Activated naive CD4-positive, alpha-beta T cell treated with anti-CD3 and anti-CD28 coated beads for 36 hours (primary cell): ENCODE measurements around the gene CTLA4. TPM values are rescaled to one million over a fixed set of nuclear protein-coding genes. Genes with fewer than 3 reads are reported as not detected.

Experiments
- CTCF ChIA-PET: fragments of 350-600 bp; sonication (Branson Sonifier 250); formaldehyde crosslinking; loops from one replicate; lab custom pipeline; 2021; ENCODE audit warnings: antibody characterized with exemption; lab: Charles Lee
- DNase-seq: peaks from one replicate; pipeline ENCODE4 v3.0.0-alpha.2; 2020
- H3K27ac Mint-ChIP-seq: one replicate; pipeline ENCODE4 v1.8.0; 2021; ENCODE audit warnings: mild to moderate bottlenecking, mixed read lengths
- H3K27me3 Mint-ChIP-seq: one replicate; pipeline ENCODE4 v1.8.0; 2021; ENCODE audit warnings: low read depth, mixed read lengths
- H3K36me3 Mint-ChIP-seq: one replicate; pipeline ENCODE4 v1.8.0; 2021; ENCODE audit warnings: low read depth, mixed read lengths
- H3K4me1 Mint-ChIP-seq: one replicate; pipeline ENCODE4 v1.8.0; 2021; ENCODE audit warnings: low read depth, mixed read lengths
- H3K4me3 Mint-ChIP-seq: one replicate; pipeline ENCODE4 v1.8.0; 2021; ENCODE audit warnings: mild to moderate bottlenecking, moderate library complexity, mixed read lengths
- H3K9me3 Mint-ChIP-seq: one replicate; pipeline ENCODE4 v1.8.0; 2021; ENCODE audit warnings: mixed read lengths
- intact Hi-C: fragments of 100-400 bp; cut with micrococcal nuclease; formaldehyde crosslinking; loops from one replicate; pipeline ENCODE4 v1.15.1; 2023
- total RNA-seq, 2 experiments: library from RNA; stranded (reverse); gene quantifications; one replicate each; pipeline ENCODE4 v1.2.3, GENCODE V29; 2021

The CTLA4 gene
- total RNA-seq, 2 experiments from 2014 or later: 65.2 to 69.7 TPM

DNA sequence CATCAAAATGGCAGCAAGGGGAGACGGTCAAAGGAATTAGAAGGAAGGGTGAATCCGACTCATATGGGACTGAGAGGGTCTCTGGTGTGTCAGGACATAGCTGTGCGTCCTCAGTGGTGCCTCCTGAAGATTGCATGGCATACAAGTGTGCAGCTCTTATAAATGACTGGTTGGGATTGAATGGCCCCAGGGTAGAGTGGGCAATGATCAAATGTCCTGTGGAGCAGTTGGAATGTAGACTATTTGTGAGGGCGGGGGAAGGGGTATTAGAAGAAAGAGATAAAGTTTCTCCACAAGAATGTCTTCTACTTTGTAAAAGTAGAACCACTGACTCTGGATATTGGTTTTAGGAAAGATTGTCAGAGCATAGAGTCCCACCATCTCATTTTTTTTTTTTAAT, 24.6 kb downstream of the CTLA4 start:
- Mint-ChIP-seq H3K27me3 (no peaks in the 10 kb centered on the region), H3K4me3 (no peak overlapping the region), H3K36me3 (no peaks in the 10 kb centered on the region), H3K4me1 (peaks cover 67% of the 10 kb centered on the region), H3K27ac (peak overlapping the region; percentile 34), H3K9me3 (no peaks in the 10 kb centered on the region)
- CTCF ChIA-PET: interaction anchor here (0.6 to 2.2 kb wide), 3 partner anchors 22 to 360 kb away, joined by 3 to 6 read pairs (median 3); no protein-coding TSS in a partner anchor
- DNase-seq: no peak
- intact Hi-C loops: loop anchor here (5.0 to 10.0 kb wide), 2 partner anchors 410 to 877 kb away; partner anchors contain the start of gene NBEAL1

DNA sequence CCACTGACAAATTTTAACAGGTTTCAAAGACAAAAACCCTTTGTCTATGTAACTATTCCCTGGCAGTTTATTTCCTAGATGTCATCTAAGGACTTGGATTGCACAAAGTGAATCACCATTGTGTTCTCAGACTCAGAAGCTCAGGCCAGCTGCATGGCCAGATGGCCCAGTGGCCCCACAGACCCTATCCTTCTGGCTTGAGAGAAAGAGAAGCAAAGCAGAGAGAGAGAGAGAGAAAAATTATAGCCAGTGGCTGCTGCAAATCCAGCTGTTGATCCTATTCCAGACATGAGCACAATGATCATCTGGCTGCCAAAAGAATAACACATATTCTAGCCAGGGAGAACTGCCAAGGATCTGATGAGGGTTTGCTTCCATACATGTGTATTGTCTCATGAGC, 25.8 kb downstream of the CTLA4 start:
- CTCF ChIA-PET: interaction anchor here (2.0 to 2.2 kb wide), 2 partner anchors 24 to 32 kb away, joined by 5 to 6 read pairs; no protein-coding TSS in a partner anchor
- Mint-ChIP-seq H3K27ac (no peak overlapping the region), H3K9me3 (no peaks in the 10 kb centered on the region), H3K27me3 (no peaks in the 10 kb centered on the region), H3K36me3 (no peaks in the 10 kb centered on the region), H3K4me1 (peaks cover 67% of the 10 kb centered on the region), H3K4me3 (no peak overlapping the region)
- no peak for DNase-seq
- intact Hi-C loops: loop anchor here (5.0 to 10.0 kb wide), 2 partner anchors 411 to 879 kb away; partner anchors contain the start of gene NBEAL1

DNA sequence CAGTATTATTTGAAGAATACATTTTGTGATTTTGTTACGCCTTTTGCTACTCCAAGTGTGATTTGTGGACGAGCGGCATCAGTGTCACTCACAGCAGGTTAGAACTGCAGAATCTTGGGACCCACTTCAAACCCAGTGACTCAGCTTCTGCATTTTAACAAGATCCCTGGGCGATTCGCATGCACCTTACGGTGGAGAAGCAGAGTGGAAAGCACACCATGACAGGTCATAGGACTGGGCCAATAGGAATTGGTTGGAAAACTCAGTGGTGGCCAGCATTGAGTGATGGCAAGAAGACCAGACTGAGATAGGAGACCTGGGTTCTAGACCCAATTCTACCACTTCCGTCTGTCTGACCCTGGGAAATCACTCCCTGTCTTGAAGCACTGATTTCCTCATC, 26.3 kb downstream of the CTLA4 start:
- Mint-ChIP-seq H3K9me3 (no peaks in the 10 kb centered on the region), H3K27ac (peak overlapping the region; percentile 32), H3K4me3 (no peak overlapping the region), H3K4me1 (peaks cover 67% of the 10 kb centered on the region), H3K27me3 (no peaks in the 10 kb centered on the region), H3K36me3 (no peaks in the 10 kb centered on the region)
- no peak for DNase-seq
- CTCF ChIA-PET: interaction anchor here (2.0 to 2.2 kb wide), 2 partner anchors 24 to 32 kb away, joined by 5 to 6 read pairs; no protein-coding TSS in a partner anchor
- intact Hi-C loops: loop anchor here (5.0 to 10.0 kb wide), 2 partner anchors 412 to 879 kb away; partner anchors contain the start of gene NBEAL1

DNA sequence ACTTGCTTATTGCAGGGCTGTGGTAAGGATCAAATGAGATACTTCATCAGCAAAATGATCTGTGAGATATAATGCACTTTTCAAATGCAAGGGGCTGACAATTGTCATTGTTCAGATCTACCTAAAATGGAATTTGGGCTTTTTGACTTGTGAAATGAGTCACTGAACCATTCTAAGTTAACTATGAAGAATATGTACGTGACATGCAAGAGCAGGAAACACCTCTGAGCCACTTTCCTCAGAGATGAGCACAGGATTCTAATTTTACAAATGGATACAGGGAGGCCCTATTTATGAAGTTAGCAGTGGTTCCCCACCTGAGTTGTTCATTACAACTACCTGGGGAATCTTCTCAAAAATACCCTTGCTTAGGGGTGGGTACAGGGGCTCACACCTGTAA, 26.7 kb downstream of the CTLA4 start:
- Mint-ChIP-seq H3K4me3 (no peak overlapping the region), H3K9me3 (no peaks in the 10 kb centered on the region), H3K27me3 (no peaks in the 10 kb centered on the region), H3K4me1 (peaks cover 66% of the 10 kb centered on the region), H3K27ac (peak overlapping the region; percentile 32), H3K36me3 (no peaks in the 10 kb centered on the region)
- CTCF ChIA-PET: interaction anchor here (1.3 to 2.2 kb wide), 3 partner anchors 15 to 33 kb away, joined by 5 to 6 read pairs (median 6); no protein-coding TSS in a partner anchor
- peak; percentile 42 for DNase-seq
- intact Hi-C loops: loop anchor here (5.0 to 10.0 kb wide), 2 partner anchors 412 to 879 kb away; partner anchors contain the start of gene NBEAL1

DNA sequence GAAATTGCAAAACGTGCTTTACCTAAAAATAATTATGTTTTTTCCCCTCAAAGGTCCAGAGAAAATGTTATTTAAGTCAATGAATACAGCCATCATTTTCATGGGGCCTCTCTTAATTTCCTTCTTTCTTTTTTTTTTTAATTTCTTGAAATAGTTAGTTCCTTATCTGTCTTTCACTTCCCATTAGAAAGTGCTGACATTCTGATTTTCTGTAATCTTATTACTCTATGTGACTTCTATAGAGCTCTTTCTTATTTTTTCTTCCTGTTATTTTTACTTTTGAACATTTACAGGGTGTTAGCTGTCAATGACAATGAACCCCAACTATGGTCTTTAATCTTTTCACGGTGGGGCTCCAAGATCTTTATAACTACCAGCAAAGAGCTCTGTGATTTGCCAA, 30.0 kb downstream of the CTLA4 start:
- Mint-ChIP-seq H3K4me1 (peaks cover 35% of the 10 kb centered on the region), H3K36me3 (peaks cover 10% of the 10 kb centered on the region), H3K9me3 (peaks cover 15% of the 10 kb centered on the region), H3K4me3 (no peak overlapping the region), H3K27ac (no peak overlapping the region), H3K27me3 (no peaks in the 10 kb centered on the region)
- intact Hi-C loops: loop anchor here (10.0 kb wide), 1 partner anchor 883 kb away; the partner anchor contains the start of gene NBEAL1
- no peak for DNase-seq
- CTCF ChIA-PET: interaction anchor here (0.6 to 2.5 kb wide), 5 partner anchors 10 to 435 kb away, joined by 3 to 15 read pairs (median 4); no protein-coding TSS in a partner anchor

DNA sequence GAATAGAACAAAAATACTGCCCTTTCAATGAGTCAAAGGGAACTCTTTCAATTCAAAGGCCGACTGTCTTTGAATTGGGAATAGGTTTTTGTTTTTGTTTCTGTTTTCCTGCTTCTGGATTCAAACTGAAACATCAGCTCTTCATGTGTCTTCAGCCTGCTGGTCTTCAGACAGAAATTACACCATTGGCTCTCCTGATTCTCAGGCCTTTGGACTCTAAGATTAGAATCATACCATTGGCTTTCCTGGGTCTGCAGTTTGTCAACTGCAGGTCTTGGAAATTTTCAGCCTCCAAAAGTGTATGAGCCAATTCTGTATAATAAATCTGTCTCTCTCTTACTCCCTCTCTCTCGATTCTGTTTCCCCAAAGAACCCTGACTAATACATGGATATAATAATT, 31.1 kb downstream of the CTLA4 start:
- Mint-ChIP-seq H3K36me3 (peaks cover 11% of the 10 kb centered on the region), H3K4me3 (no peak overlapping the region), H3K4me1 (peaks cover 31% of the 10 kb centered on the region), H3K27ac (no peak overlapping the region), H3K27me3 (no peaks in the 10 kb centered on the region), H3K9me3 (peaks cover 16% of the 10 kb centered on the region)
- intact Hi-C loops: loop anchor here (10.0 kb wide), 1 partner anchor 884 kb away; the partner anchor contains the start of gene NBEAL1
- no peak for DNase-seq
- CTCF ChIA-PET: interaction anchor here (0.6 to 2.5 kb wide), 3 partner anchors 11 to 1199 kb away, joined by 3 to 15 read pairs (median 3); no protein-coding TSS in a partner anchor

DNA sequence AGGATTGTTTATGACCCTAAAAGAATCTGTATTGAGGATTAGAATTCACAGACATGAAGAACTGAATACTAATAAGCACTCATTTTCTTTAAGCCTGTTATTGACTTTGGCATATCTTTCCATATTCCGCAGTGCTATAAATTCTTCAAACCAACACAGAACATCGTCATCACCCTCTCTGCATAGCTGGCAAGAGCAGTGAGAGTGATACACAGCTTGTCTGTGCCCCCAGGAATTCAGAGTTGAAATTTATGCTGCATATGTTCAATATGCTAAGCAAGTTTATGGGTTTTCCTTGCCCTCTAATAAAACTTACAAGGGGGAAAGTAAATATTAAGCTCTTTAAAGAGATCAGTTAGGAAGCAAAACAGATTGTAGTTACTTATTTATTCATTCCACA, 32.7 kb downstream of the CTLA4 start:
- DNase-seq: no peak
- Mint-ChIP-seq H3K36me3 (peaks cover 12% of the 10 kb centered on the region), H3K9me3 (peaks cover 16% of the 10 kb centered on the region), H3K27ac (no peak overlapping the region), H3K4me3 (no peak overlapping the region), H3K4me1 (peaks cover 15% of the 10 kb centered on the region), H3K27me3 (no peaks in the 10 kb centered on the region)
- intact Hi-C loops: no loop called here
- CTCF ChIA-PET: interaction anchor here (1.7 kb wide), 1 partner anchor 9 kb away, joined by 7 read pairs; no protein-coding TSS in a partner anchor

DNA sequence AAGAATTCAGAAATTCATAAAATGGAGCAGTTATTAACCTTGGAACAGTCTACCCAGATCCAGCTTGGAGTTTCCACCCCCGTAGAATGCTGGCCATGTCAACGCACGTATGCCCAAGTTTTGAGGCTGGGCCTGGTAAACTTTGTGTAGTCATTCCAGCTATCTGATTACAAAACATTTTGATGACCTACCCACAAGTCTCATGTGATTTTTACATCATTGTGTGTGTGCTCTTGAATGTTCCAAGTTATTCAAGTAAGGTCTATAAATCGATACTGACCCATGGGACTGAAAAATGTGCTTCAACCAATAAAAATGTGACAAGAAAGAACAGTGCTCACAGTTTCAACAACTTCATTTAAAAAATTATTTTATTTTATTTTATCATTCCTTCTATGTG, 36.5 kb downstream of the CTLA4 start:
- intact Hi-C loops: no loop called here

DNA sequence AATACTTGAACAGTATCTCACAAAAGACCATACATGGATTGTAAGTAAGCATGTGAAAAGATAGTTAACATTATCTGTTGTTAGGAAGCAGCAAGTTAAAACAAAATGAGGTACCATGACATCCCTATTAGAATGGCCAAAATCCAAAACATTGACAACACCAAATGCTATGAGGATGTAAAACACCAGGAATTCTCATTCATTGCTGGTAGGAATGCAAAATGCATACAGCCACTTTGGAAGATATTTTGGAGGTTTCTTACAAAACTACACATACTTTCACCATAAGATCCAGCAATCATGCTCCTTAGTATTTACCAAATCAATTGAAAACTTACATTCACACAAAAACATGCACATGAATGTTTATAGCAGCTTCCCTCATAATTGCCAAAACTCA, 38.1 kb downstream of the CTLA4 start:
- H3K27ac Mint-ChIP-seq: no peak overlapping the region
- CTCF ChIA-PET: interaction anchor here (0.7 to 1.2 kb wide), 6 partner anchors 19 to 421 kb away, joined by 3 to 5 read pairs (median 4); no protein-coding TSS in a partner anchor
- H3K36me3 Mint-ChIP-seq: peaks cover 12% of the 10 kb centered on the region
- intact Hi-C loops: loop anchor here (5.0 kb wide), 1 partner anchor 253 kb away; no protein-coding TSS in a partner anchor
- no peak overlapping the region for H3K4me3 Mint-ChIP-seq
- peaks cover 15% of the 10 kb centered on the region for H3K9me3 Mint-ChIP-seq
- DNase-seq: no peak
- no peaks in the 10 kb centered on the region for H3K27me3 Mint-ChIP-seq
- H3K4me1 Mint-ChIP-seq: peaks cover 22% of the 10 kb centered on the region

More for the DNA sequence above, 36.5 kb downstream of the CTLA4 start:
- Mint-ChIP-seq H3K4me1 (peaks cover 8% of the 10 kb centered on the region), H3K27me3 (no peaks in the 10 kb centered on the region), H3K36me3 (peaks cover 12% of the 10 kb centered on the region), H3K9me3 (peaks cover 16% of the 10 kb centered on the region), H3K4me3 (no peak overlapping the region), H3K27ac (no peak overlapping the region)
- CTCF ChIA-PET: interaction anchor here (0.8 kb wide), 1 partner anchor 18 kb away, joined by 4 read pairs; no protein-coding TSS in a partner anchor
- no peak for DNase-seq

DNA sequence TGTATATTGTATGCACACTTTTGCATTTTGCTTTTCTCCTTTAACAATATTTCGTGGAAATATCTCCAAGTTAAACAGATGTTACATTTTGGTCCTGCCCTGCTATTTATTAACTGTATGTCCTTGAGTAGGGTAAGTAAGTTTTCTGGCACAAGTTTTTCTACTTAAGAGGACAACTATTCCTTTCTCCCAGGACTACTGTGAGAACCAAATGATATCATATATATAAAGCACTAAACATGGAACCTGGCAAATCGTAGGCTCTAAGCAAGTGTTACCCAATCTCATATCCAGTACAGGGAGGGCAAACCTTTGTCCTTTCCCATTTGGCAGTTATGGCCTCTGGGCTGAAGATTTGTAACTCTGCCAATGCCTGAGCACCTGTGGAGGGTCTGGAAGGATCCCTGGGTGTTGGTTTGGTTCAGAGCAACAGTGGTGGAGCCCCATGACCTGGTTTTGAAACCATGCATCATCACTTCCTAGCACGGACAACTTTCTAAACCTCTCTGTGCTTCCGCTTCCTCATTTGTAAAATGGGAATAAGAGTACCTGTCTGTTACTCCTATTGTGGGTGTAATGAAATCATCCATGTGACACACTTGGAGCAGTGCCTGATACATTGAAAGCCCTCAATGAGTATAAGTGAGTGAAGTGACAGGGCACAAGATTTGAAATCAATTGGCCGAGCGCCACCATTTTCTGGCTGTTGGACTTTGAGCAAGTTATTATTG, 40.7 kb downstream of the CTLA4 start:
- CTCF ChIA-PET: interaction anchor here (2.0 to 3.3 kb wide), 4 partner anchors 11 to 424 kb away, joined by 7 to 28 read pairs (median 16); no protein-coding TSS in a partner anchor
- Mint-ChIP-seq H3K27me3 (no peaks in the 10 kb centered on the region), H3K9me3 (no peaks in the 10 kb centered on the region), H3K27ac (no peak overlapping the region), H3K4me3 (no peak overlapping the region), H3K36me3 (peaks cover 1% of the 10 kb centered on the region), H3K4me1 (peaks cover 22% of the 10 kb centered on the region)
- intact Hi-C loops: loop anchor here (2.0 to 5.0 kb wide), 3 partner anchors 83 to 683 kb away; no protein-coding TSS in a partner anchor
- no peak for DNase-seq

DNA sequence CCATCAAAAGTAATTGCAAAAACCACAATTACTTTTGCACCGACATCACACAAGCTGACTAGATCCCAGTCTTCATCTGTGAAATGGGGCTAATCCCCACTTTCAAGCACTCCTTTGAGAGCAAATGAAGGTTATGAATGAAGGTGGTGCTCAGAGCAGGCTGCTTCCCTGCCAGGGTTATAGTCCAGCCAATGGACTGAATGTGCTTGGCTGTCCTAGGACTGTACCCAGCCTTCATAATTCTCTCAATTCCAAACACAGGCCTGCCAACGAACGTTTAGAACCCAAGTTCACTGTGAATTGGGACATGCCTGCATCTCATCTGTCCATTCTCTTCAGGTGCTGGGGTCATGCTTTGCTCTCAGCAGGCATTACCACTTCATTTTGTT, 41.2 kb downstream of the CTLA4 start:
- CTCF ChIA-PET: interaction anchor here (0.6 to 3.3 kb wide), 21 partner anchors 9 to 424 kb away, joined by 3 to 28 read pairs (median 6); no protein-coding TSS in a partner anchor
- intact Hi-C loops: loop anchor here (1.0 to 5.0 kb wide), 9 partner anchors 22 to 1077 kb away; no protein-coding TSS in a partner anchor
- no peak overlapping the region for H3K27ac Mint-ChIP-seq

More for the DNA sequence above, 41.2 kb downstream of the CTLA4 start:
- Mint-ChIP-seq H3K4me3 (no peak overlapping the region), H3K4me1 (peaks cover 22% of the 10 kb centered on the region), H3K36me3 (no peaks in the 10 kb centered on the region), H3K27me3 (no peaks in the 10 kb centered on the region), H3K9me3 (no peaks in the 10 kb centered on the region)
- no peak for DNase-seq
